Vagina (tissue), 2 donors: ENCODE data around the gene OR52N1. TPM values are rescaled to one million over a fixed set of nuclear protein-coding genes. Genes with fewer than 3 reads are reported as not detected.
A peak's percentile ranks its signal among the peaks of the same experiment; 100 is the strongest.

Source experiments
- DNase-seq, 2 donors: peaks; one replicate each; pipeline ENCODE4 v3.0.0-alpha.2; 2017; ENCODE audit errors: extremely low spot score in 2 of 2
- H3K27ac ChIP-seq: fragments of 200-600 bp; sonication (generic); one replicate; pipeline ENCODE4 v1.5.1; 2019
- H3K27me3 ChIP-seq: fragments of 200-600 bp; sonication (generic); one replicate; pipeline ENCODE4 v1.5.1; 2019
- H3K36me3 ChIP-seq, 2 donors: fragments of 200-600 bp; sonication (generic); one replicate each; pipeline ENCODE4 v1.5.1; 2017 to 2019
- H3K4me1 ChIP-seq: fragments of 200-600 bp; sonication (generic); one replicate; pipeline ENCODE4 v1.5.1; 2019
- H3K4me3 ChIP-seq, 2 donors: fragments of 200-600 bp; sonication (generic); 1 replicate in 1 of 2; 2 replicates in 1 of 2; pipeline ENCODE4 v1.5.1; 2016 to 2019
- H3K9me3 ChIP-seq: fragments of 200-600 bp; sonication (generic); one replicate; pipeline ENCODE4 v1.5.1; 2019
- CTCF ChIP-seq, 3 experiments: fragments of 450-650 bp in 2 of 3; fragments of 200-600 bp in 1 of 3; sonication (generic) in 1 of 3; IDR thresholded peaks; one replicate each; pipeline ENCODE4 v1.5.1; 2017 to 2019; ENCODE audit warnings: antibody characterized with exemption in 3 of 3, mild to moderate bottlenecking in 2 of 3, moderate library complexity in 2 of 3
- POLR2A ChIP-seq, 2 donors: fragments of 450-650 bp; IDR thresholded peaks; one replicate each; pipeline ENCODE4 v1.6.1; 2017; ENCODE audit warnings: antibody characterized with exemption in 2 of 2, mild to moderate bottlenecking in 2 of 2, moderate library complexity in 2 of 2
- POLR2AphosphoS5 ChIP-seq, 2 donors: sonication (generic); formaldehyde crosslinking; IDR thresholded peaks; one replicate each; pipeline ENCODE4 v1.9.0; 2017; ENCODE audit warnings: antibody characterized with exemption in 2 of 2, mild to moderate bottlenecking in 2 of 2, low read depth in 1 of 2; ENCODE audit not compliant: insufficient read depth in 1 of 2
- intact Hi-C: fragments of 100-400 bp; cut with DNase I; formaldehyde crosslinking; loops from one replicate; pipeline ENCODE4 v1.15.1; 2023
- total RNA-seq: library from RNA; depleted of rRNA; stranded (reverse); fragments of >200 nt; gene quantifications from one replicate; pipeline ENCODE4 v1.2.3, GENCODE V29; 2016

The OR52N1 gene
- total RNA-seq, 1 donor from 2014 or later, result not detected

- Histone ChIP-seq H3K4me1 (peaks cover 7% of the 10 kb centered on the region), H3K27me3 (no peaks in the 10 kb centered on the region), H3K4me3 (no peak overlapping the region), H3K27ac (no peak overlapping the region), H3K9me3 (no peaks in the 10 kb centered on the region), H3K36me3 (no peaks in the 10 kb centered on the region)
- no peak for DNase-seq
- no peak for TF ChIP-seq CTCF (IDR thresholded peaks at IDR 0.05)
- TF ChIP-seq POLR2AphosphoS5 (IDR thresholded peaks at IDR 0.05; ENCODE audit: insufficient read depth in 1 of 2, low read depth in 1 of 2), result no peak
- no peak for TF ChIP-seq POLR2A (IDR thresholded peaks at IDR 0.05)
- intact Hi-C loops, result no loop called here
Observed at GRCh38 chr11:5815534-5815933, 24.5 kb upstream of the OR52N1 start.

GRCh38 chr11:5809905-5810795 lies 19.1 kb upstream of the OR52N1 start:
- H3K27me3 ChIP-seq, result no peaks in the 10 kb centered on the region
- H3K4me3 ChIP-seq, result no peak overlapping the region
- H3K4me1 ChIP-seq, result no peaks in the 10 kb centered on the region
- TF ChIP-seq CTCF (IDR thresholded peaks at IDR 0.05), result no peak
- TF ChIP-seq POLR2A (IDR thresholded peaks at IDR 0.05), result no peak
- TF ChIP-seq POLR2AphosphoS5 (IDR thresholded peaks at IDR 0.05; ENCODE audit: insufficient read depth in 1 of 2, low read depth in 1 of 2), result no peak
- H3K9me3 ChIP-seq, result no peaks in the 10 kb centered on the region
- DNase-seq, result no peak
- intact Hi-C loops, result loop anchor here (10.0 kb wide), 1 partner anchor 335 kb away; no protein-coding TSS in a partner anchor
- no peaks in the 10 kb centered on the region for H3K36me3 ChIP-seq
- no peak overlapping the region for H3K27ac ChIP-seq

- Histone ChIP-seq H3K4me1 (no peaks in the 10 kb centered on the region), H3K27me3 (no peaks in the 10 kb centered on the region), H3K27ac (no peak overlapping the region), H3K36me3 (no peaks in the 10 kb centered on the region), H3K4me3 (peak overlapping the region; percentile 30 to 42), H3K9me3 (no peaks in the 10 kb centered on the region)
- DNase-seq, result no peak
- intact Hi-C loops, result loop anchor here (10.0 kb wide), 1 partner anchor 334 kb away; no protein-coding TSS in a partner anchor
- TF ChIP-seq POLR2A (IDR thresholded peaks at IDR 0.05) (no peak), CTCF (IDR thresholded peaks at IDR 0.05) (no peak), POLR2AphosphoS5 (IDR thresholded peaks at IDR 0.05; ENCODE audit: insufficient read depth in 1 of 2, low read depth in 1 of 2) (no peak)
Observed at GRCh38 chr11:5809122-5809519, 18.1 kb upstream of the OR52N1 start.

DNA sequence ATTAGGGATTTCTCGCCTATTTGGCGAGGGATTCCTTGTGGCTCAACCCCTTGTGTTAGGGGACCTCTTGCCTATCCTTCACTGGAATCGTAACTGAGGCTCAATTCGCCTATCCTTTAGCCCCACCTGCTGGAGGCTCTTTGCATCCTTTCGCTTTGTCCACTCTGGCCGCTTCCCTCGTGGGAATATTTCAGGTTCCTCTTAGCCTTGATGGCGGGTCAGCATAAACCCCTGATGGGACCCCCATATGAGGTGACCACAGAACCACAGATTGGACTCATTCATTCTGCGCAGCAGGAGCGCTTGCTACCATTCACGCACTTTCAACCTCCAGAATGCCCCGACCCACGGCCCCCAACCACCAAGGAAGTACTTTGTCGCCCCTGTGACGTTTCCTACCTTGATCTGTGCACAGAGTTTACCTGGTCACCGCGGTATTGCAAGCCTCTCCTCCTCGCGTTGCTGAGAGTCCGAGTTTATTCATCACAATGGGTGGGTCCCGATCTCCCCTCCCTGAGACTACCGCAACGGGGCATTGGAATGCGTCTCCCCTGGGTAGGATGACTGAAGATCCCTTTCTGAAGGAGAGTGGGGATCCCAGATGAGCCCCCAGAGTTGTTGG lies 17.5 kb upstream of the OR52N1 start, which contains the start of gene OR52N2:
Gene OR52N2, plus strand, starts transcription at position 425 of the 622 bp plus-strand sequence. CDS start 11,412 bp downstream, outside the sequence.
- TF ChIP-seq CTCF (IDR thresholded peaks at IDR 0.05) (peak; percentile 65 to 79 (median 77)), POLR2A (IDR thresholded peaks at IDR 0.05) (no peak)
- H3K36me3 ChIP-seq, result no peaks in the 10 kb centered on the region
- H3K4me1 ChIP-seq, result no peaks in the 10 kb centered on the region
- no peaks in the 10 kb centered on the region for H3K27me3 ChIP-seq
- intact Hi-C loops, result loop anchor here (10.0 kb wide), 1 partner anchor 334 kb away; no protein-coding TSS in a partner anchor
- peak within 1 kb of the TSS; percentile 30 to 42 for H3K4me3 ChIP-seq
- DNase-seq, result no peak
- no peaks in the 10 kb centered on the region for H3K9me3 ChIP-seq
- no peak within 1 kb of the TSS for H3K27ac ChIP-seq
